SH-SY5Y (cell line): Measurements from ENCODE around the gene ABR.

ENCODE experiments used
- GATA2 ChIP-seq: IDR thresholded peaks from 2 replicates; pipeline ENCODE4 v1.6.1; 2011; ENCODE audit warnings: mild to moderate bottlenecking, low read depth, low read length
- GATA3 ChIP-seq: IDR thresholded peaks from 2 replicates; pipeline ENCODE4 v1.6.1; 2011; ENCODE audit warnings: low read depth, mild to moderate bottlenecking, low read length, moderate library complexity

GRCh38 chr17:1091900-1092299 is 87.9 kb downstream of the ABR start:
- no peak for TF ChIP-seq GATA3
- TF ChIP-seq GATA2 = no peak
